NCI-H82 treated with DMSO at 0.1 percent for 48 hours (cell line): ENCODE results near the gene WDR20.

Experiments used
- DNase-seq: peaks from one replicate; lab custom pipeline; 2025; ENCODE audit not compliant: unreplicated experiment; lab: John Stamatoyannopoulos, UW

WDR20 gene

GRCh38 chr14:102215576-102216250 is 76.0 kb downstream of the WDR20 start:
- no peak for DNase-seq

- DNase-seq: no peak
Observed at GRCh38 chr14:102217399-102217798, 77.7 kb downstream of the WDR20 start.

GRCh38 chr14:102217987-102218421 is 78.3 kb downstream of the WDR20 start:
- DNase-seq: no peak

GRCh38 chr14:102218688-102219087 is 79.0 kb downstream of the WDR20 start:
- DNase-seq: no peak

GRCh38 chr14:102219316-102219715 is 79.6 kb downstream of the WDR20 start:
- no peak for DNase-seq

GRCh38 chr14:102220031-102220430 is 80.3 kb downstream of the WDR20 start:
- DNase-seq: no peak

GRCh38 chr14:102221026-102221425 is 81.3 kb downstream of the WDR20 start:
- DNase-seq: no peak

GRCh38 chr14:102222009-102222575 is 82.4 kb downstream of the WDR20 start:
- DNase-seq: no peak

GRCh38 chr14:102222751-102223150 is 83.1 kb downstream of the WDR20 start:
- DNase-seq: no peak

GRCh38 chr14:102223682-102224081 is 84.0 kb downstream of the WDR20 start:
- DNase-seq: no peak

GRCh38 chr14:102225386-102225785 is 85.7 kb downstream of the WDR20 start:
- no peak for DNase-seq

GRCh38 chr14:102225936-102226335 is 86.2 kb downstream of the WDR20 start:
- peak; percentile 32 for DNase-seq

GRCh38 chr14:102226356-102227125 is 86.8 kb downstream of the WDR20 start:
- DNase-seq: no peak

- no peak for DNase-seq
Observed at GRCh38 chr14:102227184-102227964, 87.7 kb downstream of the WDR20 start.

- DNase-seq: no peak
Observed at GRCh38 chr14:102229071-102229738, 89.5 kb downstream of the WDR20 start.

GRCh38 chr14:102229739-102230092 is 90.0 kb downstream of the WDR20 start:
- DNase-seq: no peak

GRCh38 chr14:102230481-102231210 is 90.9 kb downstream of the WDR20 start:
- DNase-seq: no peak

- DNase-seq: no peak
Observed at GRCh38 chr14:102231476-102232347, 92.0 kb downstream of the WDR20 start.

- no peak for DNase-seq
Observed at GRCh38 chr14:102232348-102232625, 92.6 kb downstream of the WDR20 start.

- no peak for DNase-seq
Observed at GRCh38 chr14:102233081-102233480, 93.4 kb downstream of the WDR20 start.
